Measurements from ENCODE around the gene PRICKLE2.
A peak's percentile ranks its signal among the peaks of the same experiment; 100 is the strongest.

Gene PRICKLE2

GRCh38 chr3:64235605-64236004, 10.3 kb upstream of the PRICKLE2 start:
- no peak for DNase-seq
- Mint-ChIP-seq H3K27ac (no peak overlapping the region), H3K4me1 (no peaks in the 10 kb centered on the region), H3K27me3 (peaks cover 6% of the 10 kb centered on the region), H3K9me3 (peaks cover 0 to 9% of the 10 kb centered on the region in 2 donors), H3K4me3 (no peak overlapping the region)
- ATAC-seq = no peak

DNA sequence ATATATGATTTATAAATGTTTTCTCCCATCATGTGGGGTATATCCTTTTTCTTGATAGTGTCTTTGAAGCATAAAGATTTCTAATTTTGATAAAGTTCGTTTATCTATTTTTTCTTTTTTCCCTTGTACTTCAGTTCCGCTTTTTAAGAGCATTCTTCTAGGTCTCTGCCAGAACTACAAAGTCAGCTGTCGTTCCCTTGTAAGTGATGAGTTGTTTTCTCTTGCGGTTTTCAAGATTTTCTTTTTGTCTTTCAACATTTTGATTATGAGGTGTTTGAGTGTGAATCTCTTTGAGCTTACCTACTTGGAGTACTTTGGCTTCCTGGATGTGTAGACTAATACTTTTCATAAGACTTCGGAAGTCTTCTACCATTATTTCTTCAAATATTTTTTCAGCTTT, 9.3 kb upstream of the PRICKLE2 start:
- no peak overlapping the region for H3K27ac Mint-ChIP-seq
- no peaks in the 10 kb centered on the region for H3K4me1 Mint-ChIP-seq
- H3K4me3 Mint-ChIP-seq = no peak overlapping the region
- H3K9me3 Mint-ChIP-seq = peaks cover 0 to 9% of the 10 kb centered on the region in 2 donors
- DNase-seq (no peak), ATAC-seq (no peak)
- peaks cover 6% of the 10 kb centered on the region for H3K27me3 Mint-ChIP-seq

GRCh38 chr3:64232821-64233220, 7.6 kb upstream of the PRICKLE2 start:
- Mint-ChIP-seq H3K27me3 (peaks cover 9% of the 10 kb centered on the region), H3K4me1 (no peaks in the 10 kb centered on the region), H3K27ac (no peak overlapping the region), H3K4me3 (no peak overlapping the region), H3K9me3 (peaks cover 0 to 9% of the 10 kb centered on the region in 2 donors)
- no peak for DNase-seq
- no peak for ATAC-seq

GRCh38 chr3:64229903-64230302, 4.6 kb upstream of the PRICKLE2 start:
- H3K27ac Mint-ChIP-seq = no peak overlapping the region
- H3K4me3 Mint-ChIP-seq = no peak overlapping the region
- ATAC-seq (no peak), DNase-seq (no peak)
- H3K4me1 Mint-ChIP-seq = no peaks in the 10 kb centered on the region
- H3K27me3 Mint-ChIP-seq = peaks cover 22% of the 10 kb centered on the region
- H3K9me3 Mint-ChIP-seq = no peaks in the 10 kb centered on the region

DNA sequence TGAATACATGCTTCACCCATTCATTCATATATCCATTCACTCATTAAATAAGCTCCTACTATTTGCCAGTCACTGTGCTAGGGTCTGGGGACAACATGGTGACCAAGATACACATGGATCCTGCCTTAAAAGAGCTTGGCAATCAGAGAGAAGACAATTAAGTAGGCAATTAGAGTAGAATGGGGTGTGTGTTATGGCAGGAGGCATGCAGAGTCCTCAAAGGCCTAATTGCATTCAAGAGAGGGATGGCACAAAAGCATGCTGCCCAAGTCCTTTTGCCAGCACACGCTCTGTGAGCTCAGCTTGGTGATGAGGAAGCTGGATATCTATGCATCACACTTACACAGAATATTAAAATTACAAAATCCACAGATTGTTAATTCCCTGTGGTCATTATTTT, 2.8 kb upstream of the PRICKLE2 start:
- Mint-ChIP-seq H3K4me1 (no peaks in the 10 kb centered on the region), H3K27ac (no peak overlapping the region), H3K27me3 (peaks cover 26% of the 10 kb centered on the region), H3K9me3 (no peaks in the 10 kb centered on the region), H3K4me3 (no peak overlapping the region)
- DNase-seq (no peak), ATAC-seq (no peak)

GRCh38 chr3:64226730-64227129, 1.5 kb upstream of the PRICKLE2 start:
- Mint-ChIP-seq H3K4me3 (no peak overlapping the region), H3K9me3 (no peaks in the 10 kb centered on the region), H3K27me3 (peaks cover 26% of the 10 kb centered on the region), H3K4me1 (no peaks in the 10 kb centered on the region), H3K27ac (no peak overlapping the region)
- ATAC-seq (no peak), DNase-seq (no peak)

DNA sequence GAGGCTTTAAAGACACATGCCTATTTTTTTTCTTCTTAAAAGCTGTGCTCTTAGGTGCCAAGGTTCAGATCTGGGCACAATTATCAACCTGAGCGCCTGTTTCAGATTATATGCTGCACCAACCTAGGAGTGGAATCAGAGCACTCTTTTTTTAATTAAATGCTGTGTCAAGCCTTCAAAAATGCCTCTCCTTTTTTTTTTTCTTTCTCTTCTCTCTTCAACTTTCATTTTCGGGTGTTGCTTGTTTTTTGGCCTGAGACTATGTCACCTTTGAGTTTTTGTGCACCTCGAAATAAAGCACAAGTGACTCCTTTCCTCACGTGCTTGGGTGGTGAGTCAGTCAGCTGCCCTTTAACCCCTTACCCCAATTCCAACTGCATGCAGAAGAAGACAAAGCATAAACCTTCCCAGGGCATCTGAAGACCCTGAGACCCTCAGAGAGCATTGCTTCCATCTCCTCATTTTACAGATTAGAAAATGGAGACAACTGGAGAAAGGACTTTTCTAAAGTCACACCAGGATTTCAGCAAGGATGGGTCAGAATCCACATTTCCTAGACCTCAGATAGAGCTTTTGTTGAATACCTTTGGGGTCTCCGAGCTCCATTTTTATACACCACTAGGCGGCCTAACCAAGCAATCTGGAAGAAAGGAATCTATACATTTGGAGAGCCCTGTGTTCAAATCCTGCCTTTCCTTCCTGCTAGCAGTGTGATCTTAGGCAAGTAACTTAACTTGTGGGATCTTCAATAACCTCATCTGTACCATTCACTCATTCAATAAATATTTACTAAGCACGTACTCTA, 631 bp upstream of the PRICKLE2 start:
- no peaks in the 10 kb centered on the region for H3K9me3 Mint-ChIP-seq
- no peaks in the 10 kb centered on the region for H3K4me1 Mint-ChIP-seq
- H3K27me3 Mint-ChIP-seq = peaks cover 26% of the 10 kb centered on the region
- ATAC-seq = no peak
- no peak for DNase-seq
- no peak overlapping the region for H3K27ac Mint-ChIP-seq
- no peak overlapping the region for H3K4me3 Mint-ChIP-seq

- ATAC-seq (no peak), DNase-seq (no peak)
- peaks cover 26% of the 10 kb centered on the region for H3K27me3 Mint-ChIP-seq
- H3K27ac Mint-ChIP-seq = no peak overlapping the region
- H3K4me1 Mint-ChIP-seq = no peaks in the 10 kb centered on the region
- H3K4me3 Mint-ChIP-seq = no peak overlapping the region
- H3K9me3 Mint-ChIP-seq = peaks cover 0 to 4% of the 10 kb centered on the region in 2 donors
Observed at GRCh38 chr3:64223791-64224745, 1.2 kb downstream of the PRICKLE2 start.

GRCh38 chr3:64222501-64223111, 2.7 kb downstream of the PRICKLE2 start:
- peaks cover 17% of the 10 kb centered on the region for H3K27me3 Mint-ChIP-seq

GRCh38 chr3:64221571-64222257, 3.6 kb downstream of the PRICKLE2 start:
- Mint-ChIP-seq H3K9me3 (peaks cover 0 to 4% of the 10 kb centered on the region in 2 donors), H3K27me3 (peaks cover 11% of the 10 kb centered on the region), H3K4me1 (no peaks in the 10 kb centered on the region), H3K4me3 (no peak overlapping the region), H3K27ac (no peak overlapping the region)
- DNase-seq (no peak), ATAC-seq (no peak)

More at GRCh38 chr3:64222501-64223111, 2.7 kb downstream of the PRICKLE2 start:
- Mint-ChIP-seq H3K4me3 (no peak overlapping the region), H3K27ac (no peak overlapping the region), H3K4me1 (no peaks in the 10 kb centered on the region), H3K9me3 (peaks cover 0 to 4% of the 10 kb centered on the region in 2 donors)
- DNase-seq = no peak
- ATAC-seq = no peak

DNA sequence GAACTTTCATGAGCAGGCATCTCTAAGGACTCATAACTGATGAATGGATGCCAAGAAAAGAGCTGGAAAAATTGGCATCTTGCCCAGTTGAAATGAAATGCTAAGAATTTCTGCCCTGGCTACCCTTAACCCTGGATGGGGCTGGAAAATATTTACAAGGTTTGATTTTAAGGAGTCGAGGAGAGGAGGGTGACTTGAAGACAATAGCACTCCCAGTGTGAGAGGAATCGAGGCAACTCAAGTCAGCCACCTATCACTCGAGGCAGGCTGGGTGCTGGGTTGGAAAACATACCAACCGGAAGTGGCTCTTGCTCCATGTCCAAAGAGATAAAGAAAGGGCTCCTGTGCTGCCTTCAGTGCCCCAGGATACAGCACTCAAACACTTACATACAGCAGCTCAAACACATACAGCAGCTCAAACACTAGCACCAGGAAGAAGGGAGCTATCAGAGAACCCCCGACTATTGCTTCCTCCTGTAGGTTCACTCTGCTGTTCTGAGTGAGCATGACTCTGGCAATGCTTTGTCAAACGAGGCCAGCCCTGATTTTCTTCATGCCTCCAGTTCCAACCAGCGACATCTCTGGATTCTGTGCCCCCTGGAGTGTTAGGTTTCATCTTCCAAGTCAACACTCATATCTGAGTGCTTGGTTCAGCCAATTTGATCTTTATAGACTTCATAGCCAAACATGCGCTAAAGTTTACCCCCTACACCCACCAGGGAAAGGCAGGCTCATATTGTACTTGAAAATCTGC, 4.9 kb downstream of the PRICKLE2 start:
- H3K9me3 Mint-ChIP-seq = peaks cover 0 to 4% of the 10 kb centered on the region in 2 donors
- DNase-seq (no peak), ATAC-seq (no peak)
- H3K27ac Mint-ChIP-seq = no peak overlapping the region
- H3K4me3 Mint-ChIP-seq = no peak overlapping the region
- peaks cover 11% of the 10 kb centered on the region for H3K27me3 Mint-ChIP-seq
- H3K4me1 Mint-ChIP-seq = no peaks in the 10 kb centered on the region

GRCh38 chr3:64218746-64219145, 6.5 kb downstream of the PRICKLE2 start:
- peak overlapping the region in 1 of 2 donors; percentile 19 for H3K27ac Mint-ChIP-seq
- ATAC-seq (no peak), DNase-seq (no peak)
- H3K9me3 Mint-ChIP-seq = peaks cover 0 to 4% of the 10 kb centered on the region in 2 donors
- peaks cover 12% of the 10 kb centered on the region for H3K27me3 Mint-ChIP-seq
- no peak overlapping the region for H3K4me3 Mint-ChIP-seq
- no peaks in the 10 kb centered on the region for H3K4me1 Mint-ChIP-seq

DNA sequence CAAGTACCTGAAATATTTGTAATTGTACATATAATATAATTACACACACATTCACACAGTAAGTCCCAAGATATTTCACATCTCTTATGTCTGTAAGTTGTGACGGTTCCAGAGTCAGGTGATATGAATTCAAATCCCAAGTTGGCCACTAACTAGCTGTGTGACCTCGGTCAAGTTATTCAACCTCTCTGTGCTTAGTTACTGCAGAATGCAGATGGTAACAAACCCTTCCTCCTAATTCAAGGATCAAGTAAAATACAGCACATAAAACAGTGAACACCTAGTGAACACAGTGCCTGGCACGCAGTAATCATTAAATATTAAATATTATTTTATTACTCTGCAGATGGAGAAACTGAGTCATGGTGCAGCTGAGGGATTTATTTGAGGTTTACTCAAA, 6.9 kb downstream of the PRICKLE2 start:
- no peak overlapping the region for H3K4me3 Mint-ChIP-seq
- ATAC-seq = no peak

DNA sequence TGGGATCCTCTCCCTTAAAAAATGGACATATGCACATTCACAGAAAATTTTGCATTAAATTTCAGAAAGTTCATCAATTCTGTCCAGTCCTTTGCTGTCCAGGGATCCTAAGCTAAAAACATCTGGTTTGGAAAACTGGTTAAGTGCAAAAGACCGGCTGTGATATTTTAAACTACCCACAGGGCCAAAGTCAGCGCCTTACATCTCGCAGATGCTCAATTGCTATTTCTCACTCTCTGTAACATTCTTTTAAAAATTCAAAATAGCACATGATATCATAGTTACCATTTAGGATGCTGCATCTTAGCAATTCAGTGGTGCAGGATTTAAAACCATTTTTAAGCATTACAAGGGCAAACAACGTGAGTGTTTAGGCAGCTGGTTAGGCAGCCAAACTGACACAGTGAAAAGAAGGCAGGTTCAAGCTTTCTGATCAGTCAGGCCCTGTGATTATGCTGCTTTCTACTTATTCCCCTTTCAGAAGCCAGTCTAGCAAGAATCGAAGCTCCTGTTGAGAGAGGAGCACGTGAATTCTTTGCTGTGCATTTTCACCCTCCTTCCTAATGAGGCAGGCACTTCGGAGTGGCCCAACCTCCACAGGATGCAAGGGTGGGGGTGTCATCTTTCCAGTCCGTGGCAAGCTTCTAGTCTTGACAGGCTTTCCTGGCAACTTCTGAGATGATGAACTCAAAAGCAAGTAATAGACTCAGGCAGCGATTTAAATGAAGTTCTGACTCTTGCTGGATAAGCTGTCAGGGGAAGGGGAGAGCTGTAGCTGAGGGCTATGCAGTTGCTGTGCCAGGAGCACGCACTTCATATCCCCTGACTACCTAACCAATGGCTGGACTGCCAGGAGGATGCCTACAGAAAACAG, 8.8 kb downstream of the PRICKLE2 start:
- Mint-ChIP-seq H3K27ac (no peak overlapping the region), H3K4me1 (no peaks in the 10 kb centered on the region), H3K9me3 (peaks cover 0 to 4% of the 10 kb centered on the region in 2 donors), H3K27me3 (peaks cover 12% of the 10 kb centered on the region), H3K4me3 (no peak overlapping the region)
- ATAC-seq (no peak), DNase-seq (no peak)

More for the DNA sequence above, 6.9 kb downstream of the PRICKLE2 start:
- H3K27me3 Mint-ChIP-seq = peaks cover 12% of the 10 kb centered on the region
- no peak overlapping the region for H3K27ac Mint-ChIP-seq
- DNase-seq = no peak
- H3K9me3 Mint-ChIP-seq = peaks cover 0 to 4% of the 10 kb centered on the region in 2 donors
- no peaks in the 10 kb centered on the region for H3K4me1 Mint-ChIP-seq

Measured in stimulated activated naive CD8-positive, alpha-beta T cell treated with anti-CD3 and anti-CD28 coated beads, Interleukin-15, amount 100 ng/mL, for 72 hours (primary cell).